ENCODE results near the gene CPXM1. TPM values are rescaled to one million over a fixed set of nuclear protein-coding genes. Genes with fewer than 3 reads are reported as not detected.

CPXM1 gene
- total and polyA plus RNA-seq, 2 donors (not counting 3 experiments of a cell fraction or from before 2014, with no cell fraction given) = 18.9 to 20.3 TPM

GRCh38 chr20:2763186-2763585, 37.2 kb downstream of the CPXM1 start:
- Histone ChIP-seq H3K4me3 (replicated peaks in 1 of 3; ENCODE audit: insufficient read depth in 1 of 3, low read depth in 1 of 3, low read length in 3 of 3) (no peak overlapping the region), H2AFZ (ENCODE audit: low read depth, low read length) (no peak overlapping the region), H3K4me2 (ENCODE audit: insufficient read depth, low read length) (no peak overlapping the region), H3K27me3 (ENCODE audit: control insufficient read depth in 2 of 2, insufficient read depth in 2 of 2, low read length in 2 of 2) (peaks cover 0 to 3% of the 10 kb centered on the region in 2 experiments), H4K20me1 (replicated peaks; ENCODE audit: control insufficient read depth, extremely low read depth, insufficient read depth, low read length) (no peaks in the 10 kb centered on the region), H3K9me3 (replicated peaks; ENCODE audit: control insufficient read depth, insufficient read depth, low read length) (no peaks in the 10 kb centered on the region), H3K4me1 (ENCODE audit: control insufficient read depth, extremely low read depth, insufficient read depth, low read length) (peaks cover 1% of the 10 kb centered on the region), H3K79me2 (ENCODE audit: control insufficient read depth, insufficient read depth, low read length) (no peaks in the 10 kb centered on the region), H3K36me3 (ENCODE audit: control insufficient read depth in 2 of 2, extremely low read depth in 1 of 2, insufficient read depth in 2 of 2, low read length in 2 of 2) (no peaks in the 10 kb centered on the region), H3K9ac (replicated peaks; ENCODE audit: extremely low read depth, insufficient read depth, low read length) (no peak overlapping the region), H3K27ac (ENCODE audit: insufficient read depth, low read depth, low read length) (no peak overlapping the region), H3K9me1 (replicated peaks; ENCODE audit: control insufficient read depth, extremely low read depth, insufficient read depth, low read length) (no peaks in the 10 kb centered on the region)
- dilution Hi-C loops (cut with MboI; ENCODE audit: extremely low pct_ligation_motif_present, low sequenced_read_pairs) = no loop called here
- no peak for TF ChIP-seq POLR2A (IDR thresholded peaks at IDR 0.05; ENCODE audit: low read depth, low read length)
- no peak for TF ChIP-seq FOS (IDR thresholded peaks at IDR 0.05; ENCODE audit: borderline replicate concordance, insufficient read depth, low read length)
- TF ChIP-seq JUN (IDR thresholded peaks at IDR 0.05; ENCODE audit: borderline replicate concordance, insufficient read depth, insufficient read length, low read depth) = no peak
- no peak for TF ChIP-seq CTCF (IDR thresholded peaks at IDR 0.05; ENCODE audit: extremely low read depth in 1 of 2, insufficient read depth in 1 of 2, low read depth in 1 of 2, low read length in 2 of 2)
- TF ChIP-seq POLR2AphosphoS5 (IDR thresholded peaks at IDR 0.05; ENCODE audit: insufficient read depth, low read depth, low read length) = no peak
- TF ChIP-seq, protein P1, sequence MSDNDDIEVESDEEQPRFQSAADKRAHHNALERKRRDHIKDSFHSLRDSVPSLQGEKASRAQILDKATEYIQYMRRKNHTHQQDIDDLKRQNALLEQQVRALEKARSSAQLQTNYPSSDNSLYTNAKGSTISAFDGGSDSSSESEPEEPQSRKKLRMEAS (IDR thresholded peaks at IDR 0.05; ENCODE audit: insufficient read depth, insufficient read length) = no peak
- no peak for TF ChIP-seq GATA2 (IDR thresholded peaks at IDR 0.05; ENCODE audit: insufficient read depth, insufficient read length, low read depth, low read length)
- TF ChIP-seq MYC (IDR thresholded peaks at IDR 0.05; ENCODE audit: low read depth, low read length) = no peak
- TF ChIP-seq EZH2 (IDR thresholded peaks at IDR 0.05; ENCODE audit: borderline replicate concordance, low read depth, low read length, severe bottlenecking) = no peak
- FAIRE-seq (no peak), DNase-seq (ENCODE audit: low read depth, low spot score) (no peak)
- CTCF ChIA-PET = interaction anchor here (0.6 to 1.9 kb wide), 4 partner anchors 10 to 89 kb away, joined by 3 to 6 read pairs (median 4); no protein-coding TSS in a partner anchor
- intact Hi-C loops (cut with micrococcal nuclease) = no loop called here
- POLR2A ChIA-PET = no interaction called here
- no TSS peak for BruUV-seq (replicated peaks)

All from endothelial cell of umbilical vein (primary cell).